A549 (cell line): Measurements from ENCODE around the gene ADGRD1. TPM values are rescaled to one million over a fixed set of nuclear protein-coding genes. Genes with fewer than 3 reads are reported as not detected.

Source experiments
- ATAC-seq, 2 experiments: fragments of 200-7000 bp in 1 of 2; fragments of >200 bp in 1 of 2; cut with Nextera tagmentation in 1 of 2; cut with Tn5 transposase in 1 of 2; 3 replicates each; pipeline versions ENCODE4 v1.8.0 to v1.9.1; 2018 to 2020; ENCODE audit warnings: mild to moderate bottlenecking in 1 of 2, moderate library complexity in 1 of 2
- CTCF ChIA-PET: fragments of 300-600 bp; sonication (Branson Sonifier 250); formaldehyde crosslinking; extraction: SDS; loops from one replicate; lab custom pipeline; 2021; ENCODE audit warnings: antibody characterized with exemption, inconsistent platforms; lab: Yijun Ruan, JAX
- POLR2A ChIA-PET: fragments of 350-600 bp; formaldehyde crosslinking; extraction: SDS; loops from one replicate; lab custom pipeline; 2021; ENCODE audit warnings: antibody characterized with exemption, inconsistent platforms; lab: Yijun Ruan, JAX
- DNase-seq, 2 experiments: peaks; one replicate each; pipeline versions ENCODE4 v3.0.0 to v3.0.0-alpha.2; 2011 to 2016; ENCODE audit warnings: low read depth in 1 of 2, low spot score in 1 of 2
- FAIRE-seq: peaks from 2 replicates; lab custom pipeline; 2011; peaks lifted over from hg19 to GRCh38; lab: Jason Lieb, UNC
- H3K27ac ChIP-seq, 2 experiments: fragments of >200 bp; sonication (Bioruptor Twin); formaldehyde crosslinking; 3 replicates each; pipeline ENCODE4 v1.5.1; 2016 to 2017
- H3K4me1 ChIP-seq: fragments of >200 bp; sonication (Bioruptor Twin); formaldehyde crosslinking; 3 replicates; pipeline ENCODE4 v1.6.1; 2016
- H3K4me2 ChIP-seq: fragments of >200 bp; sonication (Bioruptor Twin); formaldehyde crosslinking; 3 replicates; pipeline ENCODE4 v1.6.1; 2016
- H3K4me3 ChIP-seq: fragments of >200 bp; sonication (Bioruptor Twin); formaldehyde crosslinking; 3 replicates; pipeline ENCODE4 v1.5.1; 2016
- H3K9me3 ChIP-seq: fragments of >200 bp; sonication (Bioruptor Twin); formaldehyde crosslinking; 3 replicates; pipeline ENCODE4 v1.6.1; 2016
- BHLHE40 ChIP-seq: IDR thresholded peaks from 2 replicates; pipeline ENCODE4 v1.6.1; 2012; ENCODE audit warnings: low read depth, low read length, inconsistent platforms
- CEBPB ChIP-seq, 2 experiments: fragments of >200 bp in 1 of 2; sonication (Bioruptor Twin) in 1 of 2; formaldehyde crosslinking in 1 of 2; IDR thresholded peaks; 2 replicates each; pipeline ENCODE4 v1.6.1; 2012 to 2016
- ESRRA ChIP-seq: fragments of 150-350 bp; IDR thresholded peaks from 2 replicates; pipeline ENCODE4 v1.6.1; 2014; ENCODE audit warnings: mild to moderate bottlenecking, low read length, borderline replicate concordance
- FOSB ChIP-seq: fragments of 250-450 bp; sonication (Bioruptor Pico); IDR thresholded peaks from 2 replicates; pipeline ENCODE4 v1.5.0; 2020; ENCODE audit warnings: mild to moderate bottlenecking, moderate library complexity
- FOSL2 ChIP-seq, 2 experiments: fragments of 450-650 bp in 1 of 2; fragments of >200 bp in 1 of 2; sonication (Bioruptor Twin) in 1 of 2; formaldehyde crosslinking; IDR thresholded peaks; 2 replicates each; pipeline versions ENCODE4 v1.5.0 to v1.6.1; 2016 to 2020; ENCODE audit warnings: mild to moderate bottlenecking in 1 of 2, moderate library complexity in 1 of 2
- HDAC2 ChIP-seq: fragments of 200-600 bp; sonication (generic); IDR thresholded peaks from 2 replicates; pipeline ENCODE4 v1.6.1; 2016
- HES2 ChIP-seq: fragments of >200 bp; sonication (Bioruptor Twin); formaldehyde crosslinking; IDR thresholded peaks from 2 replicates; pipeline ENCODE4 v1.6.1; 2016
- HEYL ChIP-seq: fragments of 250-450 bp; sonication (Bioruptor Pico); IDR thresholded peaks from 2 replicates; pipeline ENCODE4 v1.8.0; 2021; ENCODE audit warnings: mild to moderate bottlenecking, moderate library complexity
- HOXA7 ChIP-seq: fragments of 250-450 bp; sonication (Bioruptor Pico); IDR thresholded peaks from 2 replicates; pipeline ENCODE4 v1.5.0; 2020; ENCODE audit warnings: mild to moderate bottlenecking, moderate library complexity
- HOXB5 ChIP-seq: fragments of 250-450 bp; sonication (Bioruptor Pico); IDR thresholded peaks from 2 replicates; pipeline ENCODE4 v1.5.0; 2020; ENCODE audit warnings: mild to moderate bottlenecking, moderate library complexity
- JUNB ChIP-seq: fragments of >200 bp; sonication (Bioruptor Twin); formaldehyde crosslinking; IDR thresholded peaks from 2 replicates; pipeline ENCODE4 v1.6.1; 2016
- KDM1A ChIP-seq: fragments of 200-600 bp; sonication (generic); IDR thresholded peaks from 2 replicates; pipeline ENCODE4 v1.6.1; 2016; ENCODE audit warnings: low read depth, mild to moderate bottlenecking
- MAFK ChIP-seq: fragments of 450-650 bp; IDR thresholded peaks from 2 replicates; pipeline ENCODE4 v1.6.1; 2014; ENCODE audit not compliant: partially characterized antibody
- MYC ChIP-seq: IDR thresholded peaks from 2 replicates; pipeline ENCODE4 v1.6.1; 2012; ENCODE audit warnings: mild to moderate bottlenecking, inconsistent platforms, low read length, improper control_type of control experiment, borderline replicate concordance
- NFE2L2 ChIP-seq: fragments of 150-350 bp; conservative IDR thresholded peaks from 2 replicates; pipeline ENCODE4 v1.6.1; 2014; ENCODE audit warnings: low read length
- POLR2AphosphoS2 ChIP-seq: conservative IDR thresholded peaks from 2 replicates; pipeline ENCODE4 v1.6.1; 2012; ENCODE audit warnings: low read length, improper control_type of control experiment, inconsistent platforms
- RAD21 ChIP-seq, 2 experiments: fragments of >200 bp in 1 of 2; sonication (Bioruptor Twin) in 1 of 2; formaldehyde crosslinking in 1 of 2; IDR thresholded peaks in 1 of 2; conservative IDR thresholded peaks in 1 of 2; 2 replicates in 1 of 2; 3 replicates in 1 of 2; pipeline ENCODE4 v1.6.1; 2012 to 2018; ENCODE audit warnings: inconsistent platforms in 1 of 2
- RARB ChIP-seq: fragments of 250-450 bp; sonication (Bioruptor Pico); IDR thresholded peaks from 2 replicates; pipeline ENCODE4 v1.8.0; 2021; ENCODE audit warnings: mild to moderate bottlenecking, moderate library complexity
- REST ChIP-seq: fragments of 200-600 bp; sonication (generic); IDR thresholded peaks from 2 replicates; pipeline ENCODE4 v1.6.1; 2016; ENCODE audit warnings: antibody characterized with exemption, mild to moderate bottlenecking, moderate library complexity
- RFX5 ChIP-seq: fragments of 450-650 bp; IDR thresholded peaks from 2 replicates; pipeline ENCODE4 v1.7.1; 2014; ENCODE audit warnings: antibody characterized with exemption, mild to moderate bottlenecking, moderate library complexity
- SMC3 ChIP-seq: fragments of >200 bp; sonication (Bioruptor Twin); formaldehyde crosslinking; IDR thresholded peaks from 3 replicates; pipeline ENCODE4 v1.6.1; 2018; ENCODE audit warnings: inconsistent platforms
- TFCP2L1 ChIP-seq: fragments of 250-450 bp; sonication (Bioruptor Pico); IDR thresholded peaks from 2 replicates; pipeline ENCODE4 v1.5.0; 2021; ENCODE audit warnings: mild to moderate bottlenecking
- TP53 ChIP-seq: fragments of 250-450 bp; sonication (Bioruptor Pico); IDR thresholded peaks from 2 replicates; pipeline ENCODE4 v1.5.0; 2021; ENCODE audit warnings: mild to moderate bottlenecking, moderate library complexity
- ZC3H11A ChIP-seq: fragments of 450-650 bp; IDR thresholded peaks from 2 replicates; pipeline ENCODE4 v1.6.1; 2014; ENCODE audit warnings: antibody characterized with exemption, mild to moderate bottlenecking
- ZSCAN20 ChIP-seq: fragments of 250-450 bp; sonication (Bioruptor Pico); IDR thresholded peaks from 2 replicates; pipeline ENCODE4 v1.8.0; 2022; ENCODE audit warnings: mild to moderate bottlenecking, moderate library complexity
- WGBS: methylation state at CpG from one replicate; pipeline ENCODE4 v1.1.6; 2017; ENCODE audit errors: missing lambda C conversion rate; 5-methylcytosine and 5-hydroxymethylcytosine counted together
- polyA plus RNA-seq, 4 experiments: library from polyadenylated mRNA; depleted of rRNA in 3 of 4; stranded (reverse); fragments of >200 nt; fragmentation: RNase III in 1 of 4; extraction: RNeasy Plus Mini Kit Qiagen cat#74134 plus additional on column Dnase treatment in 1 of 4; gene quantifications; 2 replicates in 3 of 4; 3 replicates in 1 of 4; pipeline ENCODE4 v1.2.3, GENCODE V29; 2011 to 2017
- TF ChIP-seq, protein P1 (sequence below): fragments of 150-350 bp; IDR thresholded peaks from 2 replicates; pipeline ENCODE4 v1.6.1; 2014; ENCODE audit warnings: low read depth, mild to moderate bottlenecking, low read length
- TF ChIP-seq, protein P2 (sequence below): fragments of 250-450 bp; sonication (Bioruptor Pico); IDR thresholded peaks from 2 replicates; pipeline ENCODE4 v1.5.0; 2020; ENCODE audit warnings: low read depth, mild to moderate bottlenecking, moderate library complexity

Gene ADGRD1
- polyA plus RNA-seq, 2 of the 4 experiments (the other 2 are of a cell fraction), result 0.36 to 1.5 TPM

GRCh38 chr12:131008913-131009270, 55.2 kb downstream of the ADGRD1 start:
- no peak overlapping the region for H3K27ac ChIP-seq
- ATAC-seq (no peak), DNase-seq (no peak), FAIRE-seq (no peak)
- no peaks in the 10 kb centered on the region for H3K9me3 ChIP-seq
- H3K4me2 ChIP-seq, result no peak overlapping the region
- H3K4me3 ChIP-seq, result no peak overlapping the region
- 69% methylated on average over 13 of the region's 17 CpGs for WGBS
- ChIA-PET CTCF (no interaction called here), POLR2A (no interaction called here)
- TF ChIP-seq HDAC2 (no peak), ZC3H11A (no peak), HES2 (no peak), JUNB (no peak), RAD21 (conservative IDR thresholded peaks at IDR 0.05 in 1 of 2, IDR thresholded peaks at IDR 0.05 in 1 of 2) (no peak), HOXA7 (no peak), REST (no peak), BHLHE40 (no peak), POLR2AphosphoS2 (no peak), HEYL (CRISPR knock-in tag) (no peak), CEBPB (IDR thresholded peaks at IDR 0.05) (no peak), ESRRA (no peak)
- TF ChIP-seq, protein P1, sequence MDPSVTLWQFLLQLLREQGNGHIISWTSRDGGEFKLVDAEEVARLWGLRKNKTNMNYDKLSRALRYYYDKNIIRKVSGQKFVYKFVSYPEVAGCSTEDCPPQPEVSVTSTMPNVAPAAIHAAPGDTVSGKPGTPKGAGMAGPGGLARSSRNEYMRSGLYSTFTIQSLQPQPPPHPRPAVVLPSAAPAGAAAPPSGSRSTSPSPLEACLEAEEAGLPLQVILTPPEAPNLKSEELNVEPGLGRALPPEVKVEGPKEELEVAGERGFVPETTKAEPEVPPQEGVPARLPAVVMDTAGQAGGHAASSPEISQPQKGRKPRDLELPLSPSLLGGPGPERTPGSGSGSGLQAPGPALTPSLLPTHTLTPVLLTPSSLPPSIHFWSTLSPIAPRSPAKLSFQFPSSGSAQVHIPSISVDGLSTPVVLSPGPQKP, result no peak
- no peaks in the 10 kb centered on the region for H3K4me1 ChIP-seq

DNA sequence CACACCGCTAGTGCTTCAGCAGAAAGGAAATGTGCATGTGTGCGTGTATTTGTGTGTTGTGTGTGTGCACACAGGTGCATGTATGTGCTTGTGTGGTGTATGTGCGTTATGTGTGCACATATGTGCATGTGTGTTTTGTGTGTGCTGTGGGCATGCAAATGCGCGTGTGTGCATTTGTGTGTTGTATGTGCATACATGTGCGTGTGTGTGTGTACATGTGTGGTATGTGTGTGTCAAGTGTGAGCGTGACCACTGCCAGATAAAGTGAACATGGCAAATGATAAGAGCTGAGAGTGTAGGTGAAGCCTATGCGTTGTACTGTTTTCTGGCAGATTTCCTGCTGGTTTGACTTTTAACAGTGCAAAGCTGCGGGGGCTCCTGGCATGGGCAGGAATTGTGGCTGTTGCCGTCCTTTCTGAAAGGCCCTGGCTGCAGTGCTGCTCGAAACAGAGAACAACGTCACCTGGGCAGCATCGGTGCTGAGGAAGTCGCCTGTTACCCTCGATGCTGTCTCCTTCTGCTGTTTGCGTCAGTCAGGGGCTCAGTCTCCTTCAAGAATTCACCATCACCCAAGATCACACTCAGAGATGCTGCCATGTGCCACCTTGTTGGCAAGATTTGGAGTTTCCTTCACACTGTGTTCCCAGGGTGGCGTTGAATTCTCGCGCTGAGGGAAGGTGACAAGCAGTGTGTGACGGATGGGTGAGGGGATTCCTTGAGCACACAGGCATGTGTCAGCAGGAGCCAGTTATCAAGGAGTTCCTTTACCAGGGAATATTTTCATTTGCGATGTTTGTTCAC, 56.1 kb downstream of the ADGRD1 start:
- ATAC-seq, result no peak
- CTCF ChIA-PET, result no interaction called here
- FAIRE-seq, result no peak

More for the DNA sequence above, 56.1 kb downstream of the ADGRD1 start:
- POLR2A ChIA-PET, result no interaction called here
- no peak for TF ChIP-seq RARB
- TF ChIP-seq REST, result no peak
- no peak for TF ChIP-seq KDM1A
- TF ChIP-seq CEBPB (IDR thresholded peaks at IDR 0.05), result no peak
- TF ChIP-seq SMC3, result no peak
- no peak for TF ChIP-seq TP53 (CRISPR knock-in tag)
- no peak for TF ChIP-seq MYC
- TF ChIP-seq, protein P2, sequence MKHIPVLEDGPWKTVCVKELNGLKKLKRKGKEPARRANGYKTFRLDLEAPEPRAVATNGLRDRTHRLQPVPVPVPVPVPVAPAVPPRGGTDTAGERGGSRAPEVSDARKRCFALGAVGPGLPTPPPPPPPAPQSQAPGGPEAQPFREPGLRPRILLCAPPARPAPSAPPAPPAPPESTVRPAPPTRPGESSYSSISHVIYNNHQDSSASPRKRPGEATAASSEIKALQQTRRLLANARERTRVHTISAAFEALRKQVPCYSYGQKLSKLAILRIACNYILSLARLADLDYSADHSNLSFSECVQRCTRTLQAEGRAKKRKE (CRISPR knock-in tag), result no peak
- TF ChIP-seq TFCP2L1 (CRISPR knock-in tag), result no peak
- TF ChIP-seq NFE2L2, result no peak
- TF ChIP-seq RFX5, result no peak
- no peak for TF ChIP-seq MAFK
- TF ChIP-seq RAD21 (conservative IDR thresholded peaks at IDR 0.05 in 1 of 2, IDR thresholded peaks at IDR 0.05 in 1 of 2), result no peak
- no peak for TF ChIP-seq HEYL (CRISPR knock-in tag)
- TF ChIP-seq HOXB5, result no peak
- no peak for TF ChIP-seq ZSCAN20 (CRISPR knock-in tag)
- TF ChIP-seq ZC3H11A, result no peak
- TF ChIP-seq FOSB (CRISPR knock-in tag), result no peak
- no peak for TF ChIP-seq FOSL2 (IDR thresholded peaks at IDR 0.05)
- no peak for TF ChIP-seq FOSL2 (CRISPR knock-in tag; IDR thresholded peaks at IDR 0.05)
- H3K9me3 ChIP-seq, result no peaks in the 10 kb centered on the region
- WGBS, result 80% methylated on average over 21 of the region's 21 CpGs
- H3K27ac ChIP-seq, result no peak overlapping the region
- no peak overlapping the region for H3K4me3 ChIP-seq
- no peaks in the 10 kb centered on the region for H3K4me1 ChIP-seq
- DNase-seq, result no peak
- H3K4me2 ChIP-seq, result no peak overlapping the region
